RWPE2 (cell line): ENCODE measurements around the gene FZR1.
A peak's percentile ranks its signal among the peaks of the same experiment; 100 is the strongest.

Experiments
- ATAC-seq: fragments of 200-7000 bp; cut with Tn5 transposase; 3 replicates; pipeline ENCODE4 v1.9.1; 2021; ENCODE audit warnings: low read depth
- DNase-seq: peaks from one replicate; pipeline ENCODE4 v3.0.0-alpha.2; 2020; ENCODE audit warnings: low spot score
- H3K27ac ChIP-seq: fragments of 450-650 bp; 2 replicates; pipeline ENCODE4 v1.5.1; 2017; ENCODE audit warnings: mild to moderate bottlenecking; ENCODE audit not compliant: poor library complexity, severe bottlenecking
- H3K27me3 ChIP-seq: fragments of 250-450 bp; sonication (Bioruptor Pico); 2 replicates; pipeline ENCODE4 v1.5.1; 2021; ENCODE audit warnings: mild to moderate bottlenecking, moderate library complexity; ENCODE audit not compliant: insufficient read depth, poor library complexity, severe bottlenecking
- H3K36me3 ChIP-seq: fragments of 250-450 bp; sonication (Bioruptor Pico); 2 replicates; pipeline ENCODE4 v1.5.1; 2020; ENCODE audit warnings: low read depth, mild to moderate bottlenecking, moderate library complexity
- H3K4me1 ChIP-seq: fragments of 250-450 bp; sonication (Bioruptor Pico); 2 replicates; pipeline ENCODE4 v1.5.1; 2021; ENCODE audit warnings: mild to moderate bottlenecking, moderate library complexity; ENCODE audit not compliant: insufficient read depth, poor library complexity, severe bottlenecking
- H3K4me3 ChIP-seq: fragments of 250-450 bp; sonication (Bioruptor Pico); 2 replicates; pipeline ENCODE4 v1.5.1; 2021; ENCODE audit warnings: mild to moderate bottlenecking, moderate library complexity; ENCODE audit not compliant: severe bottlenecking
- H3K9me3 ChIP-seq: fragments of 250-450 bp; sonication (Bioruptor Pico); 2 replicates; pipeline ENCODE4 v1.5.1; 2021; ENCODE audit warnings: mild to moderate bottlenecking, moderate library complexity; ENCODE audit not compliant: severe bottlenecking
- CTCF ChIP-seq: fragments of 450-650 bp; IDR thresholded peaks from one replicate; pipeline ENCODE4 v1.5.1; 2017; ENCODE audit warnings: mild to moderate bottlenecking, moderate library complexity; ENCODE audit not compliant: poor library complexity, severe bottlenecking

Gene FZR1

GRCh38 chr19:3545669-3546034 is 39.5 kb downstream of the FZR1 start:
- no peaks in the 10 kb centered on the region for H3K27me3 ChIP-seq
- H3K4me3 ChIP-seq = no peak overlapping the region
- peaks cover 14% of the 10 kb centered on the region; the same call in 1 of the 2 replicates for H3K36me3 ChIP-seq
- TF ChIP-seq CTCF = peak; percentile 1
- H3K27ac ChIP-seq = no peak overlapping the region
- no peaks in the 10 kb centered on the region for H3K4me1 ChIP-seq
- ATAC-seq (peak; percentile 7; the same call in 2 of the 3 replicates), DNase-seq (no peak)
- H3K9me3 ChIP-seq = no peaks in the 10 kb centered on the region

- Histone ChIP-seq H3K36me3 (peaks cover 18% of the 10 kb centered on the region; the same call in 1 of the 2 replicates), H3K9me3 (no peaks in the 10 kb centered on the region), H3K4me3 (no peak overlapping the region), H3K4me1 (no peaks in the 10 kb centered on the region), H3K27ac (no peak overlapping the region), H3K27me3 (no peaks in the 10 kb centered on the region)
- TF ChIP-seq CTCF = no peak
- DNase-seq (no peak), ATAC-seq (no peak)
Observed at GRCh38 chr19:3546119-3546518, 40.0 kb downstream of the FZR1 start.

GRCh38 chr19:3547301-3547731 is 41.2 kb downstream of the FZR1 start:
- ATAC-seq (no peak), DNase-seq (no peak)
- TF ChIP-seq CTCF = peak; percentile 32
- H3K36me3 ChIP-seq = peaks cover 19% of the 10 kb centered on the region; the same call in 1 of the 2 replicates
- no peaks in the 10 kb centered on the region for H3K4me1 ChIP-seq
- no peak overlapping the region for H3K4me3 ChIP-seq
- H3K27me3 ChIP-seq = no peaks in the 10 kb centered on the region
- H3K9me3 ChIP-seq = no peaks in the 10 kb centered on the region
- no peak overlapping the region for H3K27ac ChIP-seq

GRCh38 chr19:3547767-3548282 is 41.7 kb downstream of the FZR1 start:
- Histone ChIP-seq H3K4me1 (no peaks in the 10 kb centered on the region), H3K9me3 (no peaks in the 10 kb centered on the region), H3K27ac (no peak overlapping the region), H3K4me3 (no peak overlapping the region), H3K36me3 (peaks cover 19% of the 10 kb centered on the region; the same call in 1 of the 2 replicates), H3K27me3 (no peaks in the 10 kb centered on the region)
- DNase-seq (no peak), ATAC-seq (no peak)
- TF ChIP-seq CTCF = no peak

GRCh38 chr19:3548606-3549005 is 42.5 kb downstream of the FZR1 start:
- no peak overlapping the region for H3K4me3 ChIP-seq
- H3K9me3 ChIP-seq = no peaks in the 10 kb centered on the region
- no peak for DNase-seq
- no peaks in the 10 kb centered on the region for H3K4me1 ChIP-seq
- no peak overlapping the region for H3K27ac ChIP-seq
- H3K27me3 ChIP-seq = no peaks in the 10 kb centered on the region
- no peak for TF ChIP-seq CTCF
- peaks cover 19% of the 10 kb centered on the region; the same call in 1 of the 2 replicates for H3K36me3 ChIP-seq
- ATAC-seq = no peak
